GM18520 (cell line): ENCODE measurements around the gene MAP2K7.
"Not testable (repeated sequence)": the region's sequence is repeated elsewhere in the genome, so short reads cannot be mapped to it uniquely, and the experiment has no call there.

ENCODE experiments used
- ATAC-seq: cut with Tn5 transposase; IDR thresholded peaks from one replicate; pipeline ENCODE4 v1.9.1; 2021; ENCODE audit not compliant: unreplicated experiment

MAP2K7 gene

GRCh38 chr19:7907122-7907521 lies 3.4 kb downstream of the MAP2K7 start:
- ATAC-seq, result no peak

GRCh38 chr19:7907544-7907943 lies 3.9 kb downstream of the MAP2K7 start:
- no peak for ATAC-seq

GRCh38 chr19:7908078-7908699 lies 4.5 kb downstream of the MAP2K7 start:
- ATAC-seq, result no peak

- ATAC-seq, result no peak
Observed at GRCh38 chr19:7908742-7909461, 5.2 kb downstream of the MAP2K7 start.

- no peak for ATAC-seq
Observed at GRCh38 chr19:7909471-7910067, 5.9 kb downstream of the MAP2K7 start.

GRCh38 chr19:7910321-7911161 lies 6.9 kb downstream of the MAP2K7 start:
- no peak for ATAC-seq

- no peak for ATAC-seq
Observed at GRCh38 chr19:7911508-7912143, 7.9 kb downstream of the MAP2K7 start.

GRCh38 chr19:7912144-7912696 lies 8.5 kb downstream of the MAP2K7 start:
- no peak for ATAC-seq

- ATAC-seq, result no peak
Observed at GRCh38 chr19:7912697-7913564, 9.3 kb downstream of the MAP2K7 start.

GRCh38 chr19:7913652-7914051 lies 10.0 kb downstream of the MAP2K7 start:
- ATAC-seq, result no peak

GRCh38 chr19:7914099-7914498 lies 10.4 kb downstream of the MAP2K7 start:
- no peak for ATAC-seq

GRCh38 chr19:7914598-7915045 lies 10.9 kb downstream of the MAP2K7 start, which contains the start of gene TGFBR3L:
TGFBR3L (plus strand) TSS chr19:7914830.
- no peak for ATAC-seq

GRCh38 chr19:7915250-7916102 lies 11.8 kb downstream of the MAP2K7 start:
- ATAC-seq, result no peak

GRCh38 chr19:7916103-7916954 lies 12.7 kb downstream of the MAP2K7 start:
- no peak for ATAC-seq

- no peak for ATAC-seq
Observed at GRCh38 chr19:7916955-7917266, 13.2 kb downstream of the MAP2K7 start.

- no peak for ATAC-seq
Observed at GRCh38 chr19:7917267-7918061, 13.8 kb downstream of the MAP2K7 start.

- ATAC-seq, result not testable (repeated sequence)
Observed at GRCh38 chr19:7918062-7918614, 14.5 kb downstream of the MAP2K7 start.
